ENCODE data around the gene DCC. TPM values are rescaled to one million over a fixed set of nuclear protein-coding genes. Genes with fewer than 3 reads are reported as not detected.
"Not testable (repeated sequence)": the region's sequence is repeated elsewhere in the genome, so short reads cannot be mapped to it uniquely, and the experiment has no call there.

DCC gene
- total RNA-seq, 1 donor from 2014 or later = 0.24 TPM

DNA sequence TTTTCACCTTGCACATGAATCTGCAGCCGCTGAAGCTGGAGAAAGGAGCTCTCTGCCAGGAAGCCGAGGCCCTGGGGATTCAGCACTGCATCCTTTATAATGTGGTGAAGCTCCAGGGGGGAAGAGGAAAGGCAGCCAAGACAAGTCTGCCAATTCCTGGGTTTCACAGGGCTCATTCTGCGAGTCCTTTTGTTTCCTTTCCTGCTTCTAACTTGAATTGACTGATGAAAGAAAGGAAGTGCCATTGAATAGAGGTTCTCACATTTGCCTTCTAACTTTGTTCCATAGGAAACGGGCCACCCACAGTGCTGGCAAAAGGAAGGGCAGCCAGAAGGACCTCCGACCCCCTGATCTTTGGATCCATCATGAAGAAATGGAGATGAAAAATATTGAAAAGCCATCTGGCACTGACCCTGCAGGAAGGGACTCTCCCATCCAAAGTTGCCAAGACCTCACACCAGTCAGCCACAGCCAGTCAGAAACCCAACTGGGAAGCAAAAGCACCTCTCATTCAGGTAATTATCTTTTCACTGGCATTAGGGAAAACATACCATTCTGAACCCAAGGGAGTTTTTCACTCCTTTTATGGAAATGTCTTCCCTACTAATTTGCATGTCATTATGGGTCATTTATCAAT, 1119.1 kb downstream of the DCC start:
- Mint-ChIP-seq H3K9me3 (ENCODE audit: unreplicated experiment) (peaks cover 5% of the 10 kb centered on the region), H3K36me3 (ENCODE audit: unreplicated experiment) (no peaks in the 10 kb centered on the region), H3K27me3 (ENCODE audit: unreplicated experiment) (no peaks in the 10 kb centered on the region), H3K27ac (ENCODE audit: unreplicated experiment) (no peak overlapping the region), H3K4me3 (ENCODE audit: unreplicated experiment) (no peak overlapping the region), H3K4me1 (ENCODE audit: unreplicated experiment) (no peaks in the 10 kb centered on the region)
- no peak for DNase-seq (ENCODE audit: extremely low spot score, unreplicated experiment)
- no peak for TF ChIP-seq CTCF (IDR thresholded peaks at IDR 0.05)

DNA sequence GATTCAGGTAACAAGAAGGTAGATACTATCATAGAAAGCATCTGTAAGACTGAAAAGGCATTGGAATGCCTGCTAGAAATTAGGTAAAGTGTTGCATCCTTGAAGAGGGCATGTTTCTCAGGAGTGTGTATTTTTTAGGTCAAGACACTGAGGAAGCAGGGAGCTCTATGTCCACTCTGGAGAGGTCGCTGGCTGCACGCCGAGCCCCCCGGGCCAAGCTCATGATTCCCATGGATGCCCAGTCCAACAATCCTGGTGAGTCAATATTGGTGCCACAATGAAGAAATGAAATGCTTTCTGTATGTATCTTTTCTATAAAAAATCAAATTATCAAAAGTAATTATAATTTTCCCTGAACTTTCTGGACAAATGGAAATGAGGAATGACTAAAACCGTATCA, 1127.8 kb downstream of the DCC start:
- Mint-ChIP-seq H3K4me3 (ENCODE audit: unreplicated experiment) (no peak overlapping the region), H3K9me3 (ENCODE audit: unreplicated experiment) (peaks cover 23% of the 10 kb centered on the region), H3K27me3 (ENCODE audit: unreplicated experiment) (no peaks in the 10 kb centered on the region), H3K36me3 (ENCODE audit: unreplicated experiment) (no peaks in the 10 kb centered on the region), H3K27ac (ENCODE audit: unreplicated experiment) (no peak overlapping the region), H3K4me1 (ENCODE audit: unreplicated experiment) (no peaks in the 10 kb centered on the region)
- no peak for DNase-seq (ENCODE audit: extremely low spot score, unreplicated experiment)
- no peak for TF ChIP-seq CTCF (IDR thresholded peaks at IDR 0.05)

DNA sequence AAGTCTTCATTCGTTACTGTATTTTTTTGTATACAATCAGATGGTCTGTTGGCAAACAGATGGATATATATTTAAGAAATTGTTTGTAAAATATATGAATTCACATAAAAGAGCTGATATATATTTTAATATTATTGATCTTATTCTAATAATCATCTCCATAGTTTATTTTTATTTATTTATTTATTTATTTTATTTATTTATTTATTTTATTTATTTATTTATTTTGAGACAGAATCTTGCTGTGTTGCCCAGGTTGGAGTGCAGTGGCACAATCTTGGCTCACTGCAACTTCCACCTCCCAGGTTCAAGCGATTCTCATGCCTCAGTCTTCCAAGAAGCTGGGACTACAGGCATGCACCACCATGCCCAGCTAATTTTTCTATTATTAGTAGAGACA, 1128.2 kb downstream of the DCC start:
- peaks cover 23% of the 10 kb centered on the region for H3K9me3 Mint-ChIP-seq (ENCODE audit: unreplicated experiment)
- H3K4me3 Mint-ChIP-seq (ENCODE audit: unreplicated experiment); H3K27ac Mint-ChIP-seq (ENCODE audit: unreplicated experiment); DNase-seq (ENCODE audit: extremely low spot score, unreplicated experiment); H3K36me3 Mint-ChIP-seq (ENCODE audit: unreplicated experiment); H3K4me1 Mint-ChIP-seq (ENCODE audit: unreplicated experiment); H3K27me3 Mint-ChIP-seq (ENCODE audit: unreplicated experiment): not testable (repeated sequence)

- no peak for DNase-seq (ENCODE audit: extremely low spot score, unreplicated experiment)
- H3K4me1 Mint-ChIP-seq (ENCODE audit: unreplicated experiment) = no peaks in the 10 kb centered on the region
- peaks cover 28% of the 10 kb centered on the region for H3K9me3 Mint-ChIP-seq (ENCODE audit: unreplicated experiment)
- H3K27me3 Mint-ChIP-seq (ENCODE audit: unreplicated experiment) = no peaks in the 10 kb centered on the region
- no peak overlapping the region for H3K4me3 Mint-ChIP-seq (ENCODE audit: unreplicated experiment)
- no peak overlapping the region for H3K27ac Mint-ChIP-seq (ENCODE audit: unreplicated experiment)
- TF ChIP-seq CTCF (IDR thresholded peaks at IDR 0.05) = no peak
- no peaks in the 10 kb centered on the region for H3K36me3 Mint-ChIP-seq (ENCODE audit: unreplicated experiment)
Measured at GRCh38 chr18:53472546-53472945, 1132.5 kb downstream of the DCC start.

GRCh38 chr18:53478155-53478554, 1138.2 kb downstream of the DCC start:
- Mint-ChIP-seq H3K9me3 (ENCODE audit: unreplicated experiment) (peaks cover 21% of the 10 kb centered on the region), H3K36me3 (ENCODE audit: unreplicated experiment) (no peaks in the 10 kb centered on the region), H3K27ac (ENCODE audit: unreplicated experiment) (no peak overlapping the region), H3K4me1 (ENCODE audit: unreplicated experiment) (no peaks in the 10 kb centered on the region), H3K27me3 (ENCODE audit: unreplicated experiment) (no peaks in the 10 kb centered on the region), H3K4me3 (ENCODE audit: unreplicated experiment) (no peak overlapping the region)
- no peak for DNase-seq (ENCODE audit: extremely low spot score, unreplicated experiment)
- no peak for TF ChIP-seq CTCF (IDR thresholded peaks at IDR 0.05)

DNA sequence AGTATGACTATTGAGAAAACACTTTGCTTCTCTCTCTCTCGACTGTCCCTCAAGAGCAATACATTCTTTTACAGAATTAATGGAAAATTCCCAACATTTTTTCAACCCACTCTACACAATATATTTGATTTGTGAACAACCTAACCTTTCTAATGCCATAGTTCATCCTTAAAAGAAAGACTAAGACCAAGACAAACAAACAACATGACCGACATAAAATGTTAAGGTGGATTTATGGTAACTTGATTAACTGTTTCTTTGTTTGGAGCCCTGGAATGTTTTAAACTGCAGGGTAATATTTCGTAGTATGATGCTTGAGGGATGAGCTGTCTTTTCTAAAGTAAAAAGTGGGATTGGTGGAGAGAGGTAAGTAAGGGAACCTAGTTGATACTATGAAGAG, 1146.3 kb downstream of the DCC start:
- no peak for TF ChIP-seq CTCF (IDR thresholded peaks at IDR 0.05)
- no peak for DNase-seq (ENCODE audit: extremely low spot score, unreplicated experiment)
- no peaks in the 10 kb centered on the region for H3K36me3 Mint-ChIP-seq (ENCODE audit: unreplicated experiment)
- no peak overlapping the region for H3K4me3 Mint-ChIP-seq (ENCODE audit: unreplicated experiment)
- peaks cover 4% of the 10 kb centered on the region for H3K9me3 Mint-ChIP-seq (ENCODE audit: unreplicated experiment)
- H3K4me1 Mint-ChIP-seq (ENCODE audit: unreplicated experiment) = peaks cover 2% of the 10 kb centered on the region
- H3K27ac Mint-ChIP-seq (ENCODE audit: unreplicated experiment) = no peak overlapping the region
- H3K27me3 Mint-ChIP-seq (ENCODE audit: unreplicated experiment) = no peaks in the 10 kb centered on the region
